Natural killer cell treated with Interleukin-12 subunit alpha and Interleukin-12 subunit beta and Interleukin-15 and Interleukin-18, amount 100 ng/mL, for 72 hours (primary cell): ENCODE data around the gene ETF1. TPM values are rescaled to one million over a fixed set of nuclear protein-coding genes. Genes with fewer than 3 reads are reported as not detected.

Source experiments
- ATAC-seq, 2 donors: fragments of 150-1000 bp; cut with Tn5 transposase in 1 of 2; sonication (Bioruptor Pico), chemical (Tn5 transposase) in 1 of 2; 2 replicates each; pipeline ENCODE4 v1.10.0; 2021
- DNase-seq: peaks from one replicate; pipeline ENCODE4 v3.0.0; 2022; ENCODE audit warnings: low spot score
- H3K27ac Mint-ChIP-seq, 2 donors: 1 replicate in 1 of 2; 2 replicates in 1 of 2; pipeline ENCODE4 v1.8.0; 2022; ENCODE audit warnings: mixed read lengths in 2 of 2, mild to moderate bottlenecking in 1 of 2, moderate library complexity in 1 of 2
- H3K27me3 Mint-ChIP-seq, 2 donors: 1 replicate in 1 of 2; 2 replicates in 1 of 2; pipeline ENCODE4 v1.8.0; 2022; ENCODE audit warnings: mixed read lengths in 2 of 2
- H3K36me3 Mint-ChIP-seq: one replicate; pipeline ENCODE4 v1.8.0; 2022; ENCODE audit warnings: mixed read lengths
- H3K4me1 Mint-ChIP-seq, 2 donors: 1 replicate in 1 of 2; 2 replicates in 1 of 2; pipeline ENCODE4 v1.8.0; 2022; ENCODE audit warnings: low read depth in 2 of 2, mixed read lengths in 2 of 2, mild to moderate bottlenecking in 1 of 2
- H3K4me3 Mint-ChIP-seq: one replicate; pipeline ENCODE4 v1.8.0; 2022; ENCODE audit warnings: mixed read lengths
- H3K9me3 Mint-ChIP-seq: 2 replicates; pipeline ENCODE4 v1.8.0; 2022; ENCODE audit warnings: mixed read lengths
- total RNA-seq, 2 donors: library from RNA; stranded (reverse); gene quantifications; one replicate each; pipeline ENCODE4 v1.2.3, GENCODE V29; 2022

ETF1 gene
- 100 to 1,000 TPM; 150 to 167 TPM for total RNA-seq

DNA sequence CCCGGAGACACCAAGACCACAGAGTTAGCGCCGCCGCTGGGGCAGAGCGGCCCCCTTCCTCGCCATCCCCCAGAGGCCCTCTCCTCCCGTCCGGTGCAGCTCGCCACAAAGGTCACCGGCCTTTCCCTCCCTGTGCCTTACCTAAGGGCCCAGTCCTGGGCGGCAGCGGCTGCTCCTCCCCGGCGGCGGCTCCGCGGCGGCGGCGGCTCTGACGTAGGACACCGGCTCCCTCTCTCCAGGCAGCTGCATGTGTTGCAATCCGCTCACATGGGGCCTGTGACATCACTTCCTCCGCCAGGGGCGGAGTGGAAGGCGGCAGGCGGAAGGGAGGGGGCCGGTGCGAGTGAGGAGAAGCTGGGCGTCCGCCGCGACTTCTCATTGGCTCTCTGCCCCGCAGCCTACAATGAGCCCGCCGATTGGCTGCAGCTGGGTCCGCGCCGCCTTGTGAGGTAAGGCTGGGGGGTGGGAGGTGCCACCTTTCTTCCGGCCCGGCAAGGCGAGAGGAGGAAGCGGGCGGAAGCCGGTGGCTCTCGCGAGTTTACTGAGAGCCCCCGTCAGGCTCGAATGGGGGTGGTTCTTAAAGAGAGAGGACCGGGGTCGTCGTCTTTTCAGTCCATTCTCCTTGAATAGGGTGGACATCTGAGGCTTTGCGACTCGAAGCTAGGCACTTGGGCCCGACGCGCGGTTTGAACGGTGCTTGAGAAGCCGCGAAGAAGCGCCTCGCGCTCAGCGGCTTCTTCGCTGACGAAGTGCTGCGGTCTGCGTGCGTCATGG, at the start of gene ETF1:
Gene ETF1, minus strand, starts transcription at position 281 of the 774 bp plus-strand sequence. CDS start 318 bp downstream, outside the sequence.
- H3K4me1 Mint-ChIP-seq = peaks cover 60 to 66% of the 10 kb centered on the region in 2 donors

GRCh38 chr5:138588013-138588788, 45.2 kb upstream of the ETF1 start:
- ATAC-seq = no peak
- DNase-seq = no peak
- Mint-ChIP-seq H3K27ac (no peak overlapping the region), H3K27me3 (peaks cover 8% of the 10 kb centered on the region in 2 donors), H3K9me3 (no peaks in the 10 kb centered on the region), H3K4me1 (no peaks in the 10 kb centered on the region), H3K4me3 (no peak overlapping the region), H3K36me3 (no peaks in the 10 kb centered on the region)

More for the DNA sequence above, at the start of gene ETF1:
- Mint-ChIP-seq H3K27ac (peak within 1 kb of the TSS; percentile 100), H3K27me3 (no peaks in the 10 kb centered on the region), H3K36me3 (peaks cover 23% of the 10 kb centered on the region), H3K9me3 (no peaks in the 10 kb centered on the region), H3K4me3 (peak within 1 kb of the TSS; percentile 99)
- peak; percentile 100 for DNase-seq
- ATAC-seq = peak; percentile 97 to 98

DNA sequence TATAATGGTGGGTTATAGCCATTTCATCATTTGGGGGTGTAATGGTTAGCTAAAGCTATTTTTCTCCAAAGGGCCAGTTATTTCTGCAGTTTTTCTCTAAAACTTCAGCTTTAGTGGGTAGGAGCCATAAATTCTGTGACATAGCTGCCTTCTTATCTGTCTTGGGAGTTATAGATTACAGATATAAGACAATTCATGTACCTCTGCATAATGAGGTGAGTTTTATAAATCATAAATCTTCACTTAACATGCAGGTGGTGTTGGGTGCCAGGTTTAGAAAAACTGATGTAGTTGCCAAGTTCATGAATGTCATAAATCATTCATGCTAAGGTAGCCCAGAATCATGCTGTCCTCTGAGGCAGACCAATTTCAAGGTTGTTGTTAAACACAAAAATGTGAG, 42.1 kb upstream of the ETF1 start:
- Mint-ChIP-seq H3K4me1 (no peaks in the 10 kb centered on the region), H3K9me3 (no peaks in the 10 kb centered on the region), H3K27ac (no peak overlapping the region), H3K36me3 (no peaks in the 10 kb centered on the region), H3K27me3 (peaks cover 8% of the 10 kb centered on the region in 2 donors), H3K4me3 (no peak overlapping the region)
- no peak for DNase-seq
- ATAC-seq = no peak

DNA sequence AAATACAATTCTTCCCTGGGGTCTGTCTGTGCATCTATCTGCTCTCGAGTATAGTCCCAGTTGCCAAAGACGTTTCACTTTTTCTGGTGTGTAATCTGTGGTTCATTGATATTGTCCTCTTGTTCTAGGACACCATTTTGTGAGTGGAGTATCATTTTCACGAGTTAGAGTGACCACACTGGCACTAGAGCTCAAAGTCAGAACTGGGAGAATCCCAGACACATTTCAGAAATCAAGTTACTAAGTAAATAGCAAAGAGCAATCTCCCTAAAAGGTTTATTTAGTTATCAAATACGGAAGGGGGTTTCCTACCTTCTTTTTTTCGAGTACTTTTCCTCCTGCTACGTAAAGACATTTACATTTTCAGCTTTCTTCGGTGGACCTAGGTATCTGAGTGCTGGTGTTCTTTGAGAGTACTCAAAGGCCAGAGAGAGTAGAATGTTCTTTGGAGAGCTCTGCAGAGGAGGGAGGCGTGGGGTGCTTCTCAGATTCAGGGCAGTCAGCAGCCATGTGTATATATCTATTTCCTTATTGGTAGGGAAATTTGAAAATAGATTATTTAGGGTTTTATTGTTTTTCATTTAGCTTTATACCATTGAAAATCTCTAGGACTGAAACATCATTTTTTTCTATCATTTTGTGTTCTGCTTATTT, 41.1 kb upstream of the ETF1 start:
- Mint-ChIP-seq H3K9me3 (no peaks in the 10 kb centered on the region), H3K27ac (no peak overlapping the region), H3K4me3 (no peak overlapping the region), H3K4me1 (peaks cover 0 to 4% of the 10 kb centered on the region in 2 donors), H3K27me3 (peaks cover 8% of the 10 kb centered on the region in 2 donors), H3K36me3 (no peaks in the 10 kb centered on the region)
- DNase-seq (no peak), ATAC-seq (no peak)

DNA sequence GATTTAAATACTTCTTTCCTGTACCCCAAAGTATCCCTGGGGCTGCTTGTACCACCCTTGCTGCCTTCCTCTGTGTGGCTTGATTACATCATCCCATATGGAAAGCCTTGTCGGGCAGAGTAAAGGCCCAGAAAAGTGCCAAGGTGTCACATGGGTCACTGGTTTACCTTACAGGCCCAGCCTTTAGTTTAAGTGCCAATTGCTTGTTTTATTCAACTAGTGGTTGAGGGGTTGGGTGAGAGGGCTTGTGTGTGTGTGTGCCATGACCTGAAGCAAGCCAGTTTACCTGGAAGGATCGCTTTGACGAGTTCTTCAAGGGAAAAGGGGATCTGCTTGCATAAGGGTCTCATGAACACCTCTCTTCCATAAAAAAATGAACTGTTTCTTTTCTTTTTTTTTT, 39.9 kb upstream of the ETF1 start:
- no peak for ATAC-seq
- peaks cover 0 to 4% of the 10 kb centered on the region in 2 donors for H3K4me1 Mint-ChIP-seq
- no peak overlapping the region for H3K27ac Mint-ChIP-seq
- no peak for DNase-seq
- H3K9me3 Mint-ChIP-seq = no peaks in the 10 kb centered on the region
- peaks cover 0 to 8% of the 10 kb centered on the region in 2 donors for H3K27me3 Mint-ChIP-seq
- no peaks in the 10 kb centered on the region for H3K36me3 Mint-ChIP-seq
- no peak overlapping the region for H3K4me3 Mint-ChIP-seq

DNA sequence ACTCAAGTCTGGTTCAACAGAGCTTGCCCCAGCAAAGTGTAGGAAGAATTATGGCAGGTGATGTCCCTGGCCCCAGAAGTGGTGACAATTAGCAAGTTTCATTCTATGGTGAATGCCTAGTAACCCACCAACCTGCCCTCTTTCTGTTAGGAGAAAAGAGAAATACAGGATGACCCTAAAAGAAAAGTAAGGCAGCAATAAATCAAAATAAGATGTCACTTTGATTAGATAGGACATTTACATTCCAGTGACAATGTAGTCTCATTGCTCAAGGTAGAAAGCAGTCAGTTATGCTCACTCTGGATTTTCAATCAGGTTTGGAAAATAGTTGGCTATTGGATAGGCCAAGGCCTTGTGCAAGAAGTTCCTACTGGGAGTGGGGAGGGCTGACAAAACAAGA, 37.7 kb upstream of the ETF1 start:
- H3K36me3 Mint-ChIP-seq = no peaks in the 10 kb centered on the region
- peaks cover 0 to 2% of the 10 kb centered on the region in 2 donors for H3K27me3 Mint-ChIP-seq

DNA sequence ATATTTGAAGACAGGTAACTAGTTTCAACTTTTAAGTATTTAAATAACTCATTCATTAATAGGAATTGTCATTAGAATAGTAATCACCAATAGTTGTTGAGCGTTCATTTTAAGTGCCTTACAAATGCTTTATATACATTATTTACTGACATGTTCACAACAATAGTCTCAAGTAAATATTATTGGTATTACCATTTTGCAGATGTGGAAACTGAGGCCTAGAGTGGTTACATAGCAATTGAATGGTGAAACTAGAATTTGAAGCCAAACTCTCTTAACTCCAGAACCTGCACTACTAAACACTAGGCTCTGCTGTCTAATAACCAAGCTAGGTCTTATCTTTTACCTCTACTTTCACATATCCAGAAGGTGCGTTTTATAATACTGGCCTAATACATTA, 37.0 kb upstream of the ETF1 start:
- Mint-ChIP-seq H3K4me3 (no peak overlapping the region), H3K9me3 (no peaks in the 10 kb centered on the region), H3K27ac (no peak overlapping the region), H3K27me3 (peaks cover 0 to 2% of the 10 kb centered on the region in 2 donors), H3K4me1 (peaks cover 8 to 13% of the 10 kb centered on the region in 2 donors), H3K36me3 (peaks cover under 1% of the 10 kb centered on the region)
- ATAC-seq = no peak
- DNase-seq = no peak

More for the DNA sequence above, 37.7 kb upstream of the ETF1 start:
- DNase-seq (no peak), ATAC-seq (no peak)
- Mint-ChIP-seq H3K4me1 (peaks cover 4 to 7% of the 10 kb centered on the region in 2 donors), H3K9me3 (no peaks in the 10 kb centered on the region), H3K4me3 (no peak overlapping the region), H3K27ac (no peak overlapping the region)

- H3K4me3 Mint-ChIP-seq = no peak overlapping the region
- no peak for DNase-seq
- H3K4me1 Mint-ChIP-seq = peaks cover 13 to 18% of the 10 kb centered on the region in 2 donors
- H3K27ac Mint-ChIP-seq = no peak overlapping the region
- peaks cover 6% of the 10 kb centered on the region for H3K36me3 Mint-ChIP-seq
- ATAC-seq = no peak
- H3K9me3 Mint-ChIP-seq = no peaks in the 10 kb centered on the region
- H3K27me3 Mint-ChIP-seq = no peaks in the 10 kb centered on the region
Measured at GRCh38 chr5:138579517-138579863, 36.5 kb upstream of the ETF1 start.

- H3K27ac Mint-ChIP-seq = peak overlapping the region; percentile 99 to 100
- H3K27me3 Mint-ChIP-seq = no peaks in the 10 kb centered on the region
- no peak overlapping the region for H3K4me3 Mint-ChIP-seq
- no peaks in the 10 kb centered on the region for H3K9me3 Mint-ChIP-seq
- peaks cover 19% of the 10 kb centered on the region for H3K36me3 Mint-ChIP-seq
- ATAC-seq = no peak
- H3K4me1 Mint-ChIP-seq = peaks cover 21 to 25% of the 10 kb centered on the region in 2 donors
- DNase-seq = no peak
Measured at GRCh38 chr5:138577452-138577851, 34.4 kb upstream of the ETF1 start.

DNA sequence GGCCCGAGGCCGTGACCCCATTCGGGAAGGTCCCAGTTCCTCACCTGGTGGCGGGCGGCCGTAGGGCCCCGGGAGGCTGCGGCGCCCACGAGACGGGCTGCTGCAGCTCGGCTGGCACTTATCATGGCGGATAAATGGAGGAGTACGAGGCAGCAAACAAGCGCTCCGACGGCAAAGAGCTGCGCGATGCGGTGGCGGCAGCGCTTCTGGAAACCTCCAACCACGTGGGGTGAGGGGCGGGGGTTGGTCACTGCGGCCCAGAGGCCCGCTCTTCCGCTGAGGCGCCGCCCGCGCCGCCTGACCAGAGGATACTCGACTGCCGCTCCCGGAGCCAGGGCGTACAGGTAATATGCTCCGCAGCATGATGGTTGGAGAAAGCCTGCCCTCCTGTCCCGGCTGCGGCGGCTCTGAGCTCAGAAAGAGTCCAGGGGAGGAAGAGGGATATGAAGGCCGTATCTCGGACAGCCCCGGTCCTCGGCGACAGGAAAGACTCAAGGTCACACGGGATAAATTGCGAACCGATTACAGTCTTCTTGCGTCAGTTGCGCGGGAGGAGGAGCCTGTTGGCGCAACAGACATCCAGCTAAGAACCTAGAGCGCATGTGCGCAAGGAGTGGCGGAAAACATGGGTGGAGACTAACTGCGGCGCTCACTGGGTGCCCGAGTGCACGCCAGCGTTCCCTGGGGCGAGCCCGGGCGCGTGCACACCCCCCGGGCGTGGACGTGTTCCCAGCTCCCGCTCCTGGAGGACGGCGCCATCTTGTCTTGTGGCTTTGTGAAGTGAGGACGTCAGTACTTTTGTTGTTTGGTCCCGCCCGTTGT, 32.4 kb upstream of the ETF1 start, which contains the start of gene HSPA9:
Gene HSPA9, minus strand, starts transcription at position 208 of the 822 bp plus-strand sequence. Its CDS starts 83 bp downstream, at position 125.
- Mint-ChIP-seq H3K36me3 (peaks cover 27% of the 10 kb centered on the region), H3K4me1 (peaks cover 28 to 30% of the 10 kb centered on the region in 2 donors), H3K27ac (peak within 1 kb of the TSS; percentile 99 to 100), H3K27me3 (no peaks in the 10 kb centered on the region), H3K4me3 (peak within 1 kb of the TSS; percentile 96), H3K9me3 (no peaks in the 10 kb centered on the region)
- DNase-seq (peak; percentile 98), ATAC-seq (peak; percentile 92 to 94)

GRCh38 chr5:138574744-138575193, 31.7 kb upstream of the ETF1 start:
- Mint-ChIP-seq H3K4me3 (peak overlapping the region; percentile 96), H3K36me3 (peaks cover 27% of the 10 kb centered on the region), H3K4me1 (peaks cover 28 to 30% of the 10 kb centered on the region in 2 donors), H3K27ac (peak overlapping the region; percentile 99 to 100), H3K9me3 (no peaks in the 10 kb centered on the region), H3K27me3 (no peaks in the 10 kb centered on the region)
- DNase-seq (no peak), ATAC-seq (peak in 1 of 2 donors; percentile 49)

GRCh38 chr5:138573949-138574670, 31.1 kb upstream of the ETF1 start:
- ATAC-seq = no peak
- Mint-ChIP-seq H3K27ac (peak overlapping the region; percentile 99 to 100), H3K9me3 (no peaks in the 10 kb centered on the region), H3K36me3 (peaks cover 30% of the 10 kb centered on the region), H3K4me1 (peaks cover 25 to 34% of the 10 kb centered on the region in 2 donors), H3K27me3 (no peaks in the 10 kb centered on the region), H3K4me3 (peak overlapping the region; percentile 96)
- DNase-seq = no peak
